HepG2 (cell line): Measurements from ENCODE around the gene BIRC3. TPM values are rescaled to one million over a fixed set of nuclear protein-coding genes. Genes with fewer than 3 reads are reported as not detected.

ENCODE experiments used
- FOXA3 ChIP-seq: IDR thresholded peaks from 2 replicates; pipeline ENCODE4 v1.6.1; 2016; ENCODE audit warnings: missing genetic modification reagents, missing compliant biosample characterization
- HNF4G ChIP-seq, 2 experiments: sonication (generic) in 1 of 2; formaldehyde crosslinking in 1 of 2; IDR thresholded peaks; 2 replicates each; pipeline versions ENCODE4 v1.4.0 to v1.6.1; 2011 to 2020; ENCODE audit warnings: borderline replicate concordance in 2 of 2, low read depth in 2 of 2, mild to moderate bottlenecking in 2 of 2, low read length in 1 of 2, missing genetic modification reagents in 1 of 2, moderate library complexity in 1 of 2
- HOXA3 ChIP-seq: sonication (generic); formaldehyde crosslinking; IDR thresholded peaks from 2 replicates; pipeline ENCODE4 v1.5.0; 2020; ENCODE audit warnings: missing genetic modification reagents
- KDM6A ChIP-seq: IDR thresholded peaks from 2 replicates; pipeline ENCODE4 v1.6.1; 2016; ENCODE audit warnings: low read depth
- NR1H2 ChIP-seq: sonication (generic); formaldehyde crosslinking; IDR thresholded peaks from 2 replicates; pipeline ENCODE4 v1.8.1; 2022; ENCODE audit warnings: low read depth, missing genetic modification reagents, borderline replicate concordance
- SETDB1 ChIP-seq: sonication (generic); formaldehyde crosslinking; IDR thresholded peaks from 2 replicates; pipeline ENCODE4 v1.5.1; 2020; ENCODE audit warnings: missing genetic modification reagents, mild to moderate bottlenecking, borderline replicate concordance
- SIX1 ChIP-seq: sonication (generic); formaldehyde crosslinking; IDR thresholded peaks from 2 replicates; pipeline ENCODE4 v1.4.0; 2020; ENCODE audit warnings: missing genetic modification reagents, borderline replicate concordance
- SRSF9 ChIP-seq: fragments of 200-400 bp; formaldehyde crosslinking; IDR thresholded peaks from 2 replicates; pipeline ENCODE4 v1.6.1; 2018; ENCODE audit warnings: borderline replicate concordance, mild to moderate bottlenecking, low read depth, low read length; ENCODE audit not compliant: insufficient read depth, poor library complexity, severe bottlenecking
- ZKSCAN5 ChIP-seq: sonication (generic); formaldehyde crosslinking; IDR thresholded peaks from 2 replicates; pipeline ENCODE4 v1.5.1; 2020; ENCODE audit warnings: mild to moderate bottlenecking, missing genetic modification reagents
- ZNF124 ChIP-seq: sonication (generic); formaldehyde crosslinking; IDR thresholded peaks from 2 replicates; pipeline ENCODE4 v1.4.0; 2020; ENCODE audit warnings: missing genetic modification reagents
- ZNF331 ChIP-seq: sonication (generic); formaldehyde crosslinking; IDR thresholded peaks from 2 replicates; pipeline ENCODE4 v1.4.0; 2020; ENCODE audit warnings: missing genetic modification reagents
- ZNF629 ChIP-seq: sonication (generic); formaldehyde crosslinking; conservative IDR thresholded peaks from 2 replicates; pipeline ENCODE4 v1.5.0; 2020; ENCODE audit warnings: missing genetic modification reagents
- ZNF777 ChIP-seq: sonication (generic); formaldehyde crosslinking; IDR thresholded peaks from 2 replicates; pipeline ENCODE4 v1.4.0; 2020; ENCODE audit warnings: missing genetic modification reagents
- polyA plus RNA-seq, 8 experiments: library from polyadenylated mRNA; depleted of rRNA in 3 of 8; stranded (reverse) in 7 of 8; unstranded in 1 of 8; fragments of >200 nt; fragmentation: Illumina TruSeq in 4 of 8; extraction: Trizol in 4 of 8; gene quantifications; 2 replicates each; pipeline versions ENCODE4 v1.2.1 to v1.2.3, GENCODE V29; 2011 to 2016; ENCODE audit warnings: low read depth in 4 of 8, missing spikeins in 1 of 8, mixed read lengths in 1 of 8; ENCODE audit not compliant: insufficient read depth in 1 of 8
- total RNA-seq, 5 experiments: library from RNA; depleted of rRNA; stranded (reverse); fragments of >200 nt; fragmentation: Illumina TruSeq; extraction: Trizol; gene quantifications; 2 replicates each; pipeline ENCODE4 v1.2.3, GENCODE V29; 2016; ENCODE audit warnings: low read depth in 1 of 5
- TF ChIP-seq, protein P1 (sequence below): sonication (generic); formaldehyde crosslinking; IDR thresholded peaks from 2 replicates; pipeline ENCODE4 v1.5.0; 2020; ENCODE audit warnings: mild to moderate bottlenecking, missing genetic modification reagents, borderline replicate concordance
- TF ChIP-seq, protein P2 (sequence below): sonication (generic); formaldehyde crosslinking; IDR thresholded peaks from 2 replicates; pipeline ENCODE4 v1.9.0; 2021; ENCODE audit warnings: missing genetic modification reagents, borderline replicate concordance
- TF ChIP-seq, protein P3 (sequence below): sonication (generic); formaldehyde crosslinking; IDR thresholded peaks from 2 replicates; pipeline ENCODE4 v1.4.0; 2020; ENCODE audit warnings: mild to moderate bottlenecking, missing genetic modification reagents

Gene BIRC3
- total and polyA plus RNA-seq, 2 of the 13 experiments (the other 11 are each of a cell fraction or from before 2014, with no cell fraction given): 0.41 to 4.2 TPM

DNA sequence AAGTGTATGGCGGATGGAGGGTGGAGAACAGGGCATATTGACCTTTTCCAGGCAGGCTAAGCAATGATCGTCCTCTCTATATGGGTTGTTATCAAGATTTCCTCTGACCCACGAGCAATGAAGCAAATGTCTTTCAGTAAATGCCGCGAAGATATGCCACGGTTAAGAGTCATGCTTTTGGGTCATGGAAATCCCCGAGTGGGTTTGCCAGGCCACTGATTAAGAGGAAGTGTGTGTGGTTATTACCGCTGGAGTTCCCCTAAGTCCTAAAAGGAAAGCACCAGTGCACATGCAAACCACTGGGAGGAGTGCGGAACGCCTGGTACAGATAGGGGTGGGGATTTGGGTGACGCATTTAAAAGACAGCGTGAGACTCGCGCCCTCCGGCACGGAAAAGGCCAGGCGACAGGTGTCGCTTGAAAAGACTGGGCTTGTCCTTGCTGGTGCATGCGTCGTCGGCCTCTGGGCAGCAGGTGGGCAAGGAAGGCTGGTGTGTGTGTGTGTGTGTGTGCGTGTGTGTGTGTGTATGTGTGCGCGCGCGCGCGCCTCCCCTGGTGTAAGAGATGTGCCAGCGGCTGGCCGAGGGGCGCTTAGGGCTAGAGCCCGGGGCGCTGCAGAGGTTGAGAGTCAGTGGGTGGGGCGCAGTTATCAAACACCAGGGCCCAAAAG is at the start of gene BIRC3 (continued):
- TF ChIP-seq, protein P1, sequence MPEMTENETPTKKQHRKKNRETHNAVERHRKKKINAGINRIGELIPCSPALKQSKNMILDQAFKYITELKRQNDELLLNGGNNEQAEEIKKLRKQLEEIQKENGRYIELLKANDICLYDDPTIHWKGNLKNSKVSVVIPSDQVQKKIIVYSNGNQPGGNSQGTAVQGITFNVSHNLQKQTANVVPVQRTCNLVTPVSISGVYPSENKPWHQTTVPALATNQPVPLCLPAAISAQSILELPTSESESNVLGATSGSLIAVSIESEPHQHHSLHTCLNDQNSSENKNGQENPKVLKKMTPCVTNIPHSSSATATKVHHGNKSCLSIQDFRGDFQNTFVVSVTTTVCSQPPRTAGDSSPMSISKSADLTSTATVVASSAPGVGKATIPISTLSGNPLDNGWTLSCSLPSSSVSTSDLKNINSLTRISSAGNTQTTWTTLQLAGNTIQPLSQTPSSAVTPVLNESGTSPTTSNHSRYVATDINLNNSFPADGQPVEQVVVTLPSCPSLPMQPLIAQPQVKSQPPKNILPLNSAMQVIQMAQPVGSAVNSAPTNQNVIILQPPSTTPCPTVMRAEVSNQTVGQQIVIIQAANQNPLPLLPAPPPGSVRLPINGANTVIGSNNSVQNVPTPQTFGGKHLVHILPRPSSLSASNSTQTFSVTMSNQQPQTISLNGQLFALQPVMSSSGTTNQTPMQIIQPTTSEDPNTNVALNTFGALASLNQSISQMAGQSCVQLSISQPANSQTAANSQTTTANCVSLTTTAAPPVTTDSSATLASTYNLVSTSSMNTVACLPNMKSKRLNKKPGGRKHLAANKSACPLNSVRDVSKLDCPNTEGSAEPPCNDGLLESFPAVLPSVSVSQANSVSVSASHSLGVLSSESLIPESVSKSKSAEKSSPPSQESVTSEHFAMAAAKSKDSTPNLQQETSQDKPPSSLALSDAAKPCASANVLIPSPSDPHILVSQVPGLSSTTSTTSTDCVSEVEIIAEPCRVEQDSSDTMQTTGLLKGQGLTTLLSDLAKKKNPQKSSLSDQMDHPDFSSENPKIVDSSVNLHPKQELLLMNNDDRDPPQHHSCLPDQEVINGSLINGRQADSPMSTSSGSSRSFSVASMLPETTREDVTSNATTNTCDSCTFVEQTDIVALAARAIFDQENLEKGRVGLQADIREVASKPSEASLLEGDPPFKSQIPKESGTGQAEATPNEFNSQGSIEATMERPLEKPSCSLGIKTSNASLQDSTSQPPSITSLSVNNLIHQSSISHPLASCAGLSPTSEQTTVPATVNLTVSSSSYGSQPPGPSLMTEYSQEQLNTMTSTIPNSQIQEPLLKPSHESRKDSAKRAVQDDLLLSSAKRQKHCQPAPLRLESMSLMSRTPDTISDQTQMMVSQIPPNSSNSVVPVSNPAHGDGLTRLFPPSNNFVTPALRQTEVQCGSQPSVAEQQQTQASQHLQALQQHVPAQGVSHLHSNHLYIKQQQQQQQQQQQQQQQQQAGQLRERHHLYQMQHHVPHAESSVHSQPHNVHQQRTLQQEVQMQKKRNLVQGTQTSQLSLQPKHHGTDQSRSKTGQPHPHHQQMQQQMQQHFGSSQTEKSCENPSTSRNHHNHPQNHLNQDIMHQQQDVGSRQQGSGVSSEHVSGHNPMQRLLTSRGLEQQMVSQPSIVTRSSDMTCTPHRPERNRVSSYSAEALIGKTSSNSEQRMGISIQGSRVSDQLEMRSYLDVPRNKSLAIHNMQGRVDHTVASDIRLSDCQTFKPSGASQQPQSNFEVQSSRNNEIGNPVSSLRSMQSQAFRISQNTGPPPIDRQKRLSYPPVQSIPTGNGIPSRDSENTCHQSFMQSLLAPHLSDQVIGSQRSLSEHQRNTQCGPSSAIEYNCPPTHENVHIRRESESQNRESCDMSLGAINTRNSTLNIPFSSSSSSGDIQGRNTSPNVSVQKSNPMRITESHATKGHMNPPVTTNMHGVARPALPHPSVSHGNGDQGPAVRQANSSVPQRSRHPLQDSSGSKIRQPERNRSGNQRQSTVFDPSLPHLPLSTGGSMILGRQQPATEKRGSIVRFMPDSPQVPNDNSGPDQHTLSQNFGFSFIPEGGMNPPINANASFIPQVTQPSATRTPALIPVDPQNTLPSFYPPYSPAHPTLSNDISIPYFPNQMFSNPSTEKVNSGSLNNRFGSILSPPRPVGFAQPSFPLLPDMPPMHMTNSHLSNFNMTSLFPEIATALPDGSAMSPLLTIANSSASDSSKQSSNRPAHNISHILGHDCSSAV (CRISPR knock-in tag): no peak
- TF ChIP-seq FOXA3 (no peak), ZNF629 (CRISPR knock-in tag) (no peak), NR1H2 (CRISPR knock-in tag) (peak; percentile 58; the same call in 1 of the 2 replicates), ZNF331 (CRISPR knock-in tag) (no peak), KDM6A (no peak), HOXA3 (CRISPR knock-in tag) (peak; percentile 28; the same call in 1 of the 2 replicates), SIX1 (no peak), ZKSCAN5 (CRISPR knock-in tag) (no peak), SETDB1 (CRISPR knock-in tag) (no peak), SRSF9 (no peak), ZNF777 (CRISPR knock-in tag) (no peak), ZNF124 (CRISPR knock-in tag) (no peak), HNF4G (IDR thresholded peaks at IDR 0.05; ENCODE audit: borderline replicate concordance, low read depth, low read length) (no peak), HNF4G (CRISPR knock-in tag; IDR thresholded peaks at IDR 0.05; ENCODE audit: borderline replicate concordance, low read depth) (no peak)
- TF ChIP-seq, protein P2, sequence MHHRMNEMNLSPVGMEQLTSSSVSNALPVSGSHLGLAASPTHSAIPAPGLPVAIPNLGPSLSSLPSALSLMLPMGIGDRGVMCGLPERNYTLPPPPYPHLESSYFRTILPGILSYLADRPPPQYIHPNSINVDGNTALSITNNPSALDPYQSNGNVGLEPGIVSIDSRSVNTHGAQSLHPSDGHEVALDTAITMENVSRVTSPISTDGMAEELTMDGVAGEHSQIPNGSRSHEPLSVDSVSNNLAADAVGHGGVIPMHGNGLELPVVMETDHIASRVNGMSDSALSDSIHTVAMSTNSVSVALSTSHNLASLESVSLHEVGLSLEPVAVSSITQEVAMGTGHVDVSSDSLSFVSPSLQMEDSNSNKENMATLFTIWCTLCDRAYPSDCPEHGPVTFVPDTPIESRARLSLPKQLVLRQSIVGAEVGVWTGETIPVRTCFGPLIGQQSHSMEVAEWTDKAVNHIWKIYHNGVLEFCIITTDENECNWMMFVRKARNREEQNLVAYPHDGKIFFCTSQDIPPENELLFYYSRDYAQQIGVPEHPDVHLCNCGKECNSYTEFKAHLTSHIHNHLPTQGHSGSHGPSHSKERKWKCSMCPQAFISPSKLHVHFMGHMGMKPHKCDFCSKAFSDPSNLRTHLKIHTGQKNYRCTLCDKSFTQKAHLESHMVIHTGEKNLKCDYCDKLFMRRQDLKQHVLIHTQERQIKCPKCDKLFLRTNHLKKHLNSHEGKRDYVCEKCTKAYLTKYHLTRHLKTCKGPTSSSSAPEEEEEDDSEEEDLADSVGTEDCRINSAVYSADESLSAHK (CRISPR knock-in tag): no peak
- TF ChIP-seq, protein P3, sequence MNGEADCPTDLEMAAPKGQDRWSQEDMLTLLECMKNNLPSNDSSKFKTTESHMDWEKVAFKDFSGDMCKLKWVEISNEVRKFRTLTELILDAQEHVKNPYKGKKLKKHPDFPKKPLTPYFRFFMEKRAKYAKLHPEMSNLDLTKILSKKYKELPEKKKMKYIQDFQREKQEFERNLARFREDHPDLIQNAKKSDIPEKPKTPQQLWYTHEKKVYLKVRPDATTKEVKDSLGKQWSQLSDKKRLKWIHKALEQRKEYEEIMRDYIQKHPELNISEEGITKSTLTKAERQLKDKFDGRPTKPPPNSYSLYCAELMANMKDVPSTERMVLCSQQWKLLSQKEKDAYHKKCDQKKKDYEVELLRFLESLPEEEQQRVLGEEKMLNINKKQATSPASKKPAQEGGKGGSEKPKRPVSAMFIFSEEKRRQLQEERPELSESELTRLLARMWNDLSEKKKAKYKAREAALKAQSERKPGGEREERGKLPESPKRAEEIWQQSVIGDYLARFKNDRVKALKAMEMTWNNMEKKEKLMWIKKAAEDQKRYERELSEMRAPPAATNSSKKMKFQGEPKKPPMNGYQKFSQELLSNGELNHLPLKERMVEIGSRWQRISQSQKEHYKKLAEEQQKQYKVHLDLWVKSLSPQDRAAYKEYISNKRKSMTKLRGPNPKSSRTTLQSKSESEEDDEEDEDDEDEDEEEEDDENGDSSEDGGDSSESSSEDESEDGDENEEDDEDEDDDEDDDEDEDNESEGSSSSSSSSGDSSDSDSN (CRISPR knock-in tag): peak; percentile 67
